Gastrocnemius medialis (tissue), 4 donors: ENCODE results near the gene ST6GALNAC3.

Experiments
- CTCF ChIP-seq, 5 experiments: fragments of 450-650 bp in 3 of 5; fragments of 200-600 bp in 2 of 5; sonication (generic) in 2 of 5; IDR thresholded peaks in 4 of 5; conservative IDR thresholded peaks in 1 of 5; 1 replicate in 4 of 5; 2 replicates in 1 of 5; pipeline ENCODE4 v1.5.1; 2016 to 2019; ENCODE audit warnings: antibody characterized with exemption in 5 of 5, mild to moderate bottlenecking in 3 of 5, moderate library complexity in 3 of 5
- POLR2A ChIP-seq, 2 donors: fragments of 450-650 bp; IDR thresholded peaks; one replicate each; pipeline ENCODE4 v1.6.1; 2017; ENCODE audit warnings: antibody characterized with exemption in 2 of 2, mild to moderate bottlenecking in 2 of 2, moderate library complexity in 2 of 2

- no peak for TF ChIP-seq CTCF (IDR thresholded peaks at IDR 0.05 in 4 of 5, conservative IDR thresholded peaks at IDR 0.05 in 1 of 5)
- TF ChIP-seq POLR2A (IDR thresholded peaks at IDR 0.05), result no peak
These were observed 395.6 kb downstream of the ST6GALNAC3 start for GRCh38 chr1:76470166-76470565.
